ENCODE measurements around the gene CCNQ. TPM values are rescaled to one million over a fixed set of nuclear protein-coding genes. Genes with fewer than 3 reads are reported as not detected.

The CCNQ gene
- total and polyA plus RNA-seq, 10 of the 15 experiments (the other 5 are each of a cell fraction or from before 2014, with no cell fraction given): 0.45 to 36.2 (median 18.2) TPM

DNA sequence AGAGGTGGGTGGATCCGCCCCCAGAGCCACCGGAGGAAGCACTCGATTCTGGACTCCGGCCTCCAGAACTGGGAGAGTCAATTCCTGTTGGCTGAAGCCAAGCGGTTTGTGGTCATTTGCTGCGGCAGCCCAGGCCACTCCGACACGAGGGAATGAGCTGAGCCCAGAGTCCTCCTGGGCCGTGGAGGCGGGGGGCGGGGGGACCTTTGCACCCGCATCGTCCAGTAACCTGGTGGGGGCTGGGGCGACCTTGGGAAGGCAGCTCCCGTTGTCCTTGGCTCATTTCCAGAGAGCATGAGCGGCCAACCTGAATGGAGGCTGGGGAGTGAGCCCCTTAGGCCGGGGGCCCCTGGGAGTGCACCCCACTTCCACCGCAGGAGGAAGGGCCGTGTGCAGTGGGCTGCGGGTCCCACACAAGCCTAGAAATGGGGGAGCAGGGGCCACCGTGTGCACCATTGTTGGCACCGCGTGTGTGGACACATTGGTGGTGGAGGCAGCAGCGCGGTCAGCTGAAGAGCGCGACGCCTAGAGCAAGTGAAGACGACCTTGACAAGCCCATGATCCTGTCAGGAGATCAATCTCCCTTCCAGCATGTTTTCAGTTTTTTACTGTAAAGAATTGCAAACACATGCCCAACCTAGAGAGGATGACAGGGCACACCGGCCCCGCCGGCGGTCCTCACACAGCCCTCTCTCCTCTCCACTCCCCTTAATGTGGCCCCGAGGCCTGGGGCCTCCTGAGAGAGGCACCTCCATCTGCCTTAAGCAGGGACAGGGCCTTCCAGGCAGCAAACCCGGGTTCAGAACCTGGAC is 28.1 kb upstream of the CCNQ start:
- 54% methylated on average over 27 of the region's 35 CpGs for WGBS (ENCODE audit: insufficient coverage, insufficient replicate concordance, low lambda C conversion rate, missing lambda C conversion rate)
- RAD21 ChIA-PET (ENCODE audit: unreplicated experiment): no interaction called here
- POLR2A ChIA-PET: no interaction called here
- no peak for ATAC-seq
- no peak for DNase-seq (ENCODE audit: low read depth, low spot score)
- no peaks in the 10 kb centered on the region; a peak in 3 of 4 replicates for H3K27me3 ChIP-seq (replicated peaks in 1 of 2; ENCODE audit: control insufficient read depth in 2 of 2, insufficient read depth in 2 of 2, low read length in 1 of 2)
- no peaks in the 10 kb centered on the region for H3K4me1 ChIP-seq (ENCODE audit: control insufficient read depth, insufficient read depth, low read length)
- in situ Hi-C loops (cut with MboI): no loop called here
- no peak overlapping the region for H2AFZ ChIP-seq (ENCODE audit: control insufficient read depth, low read depth, low read length)
- no peak overlapping the region for H3K4me2 ChIP-seq (ENCODE audit: control insufficient read depth, insufficient read depth)
- H3K36me3 ChIP-seq (ENCODE audit: control insufficient read depth in 2 of 2, insufficient read depth in 2 of 2, low read length in 1 of 2): no peaks in the 10 kb centered on the region
- H3K4me3 ChIP-seq: no peak overlapping the region
- no peaks in the 10 kb centered on the region; the same call in 2 of the 3 replicates for H3K9me3 ChIP-seq (replicated peaks; ENCODE audit: control insufficient read depth, insufficient read depth, low read length)
- no peak for FAIRE-seq
- BruUV-seq (replicated peaks): no TSS peak
- no peaks in the 10 kb centered on the region for H3K79me2 ChIP-seq (ENCODE audit: control insufficient read depth, insufficient read depth, low read length)
- H3K27ac ChIP-seq (ENCODE audit: control insufficient read depth, insufficient read depth): no peak overlapping the region
- SMC1A ChIA-PET (ENCODE audit: uncharacterized antibody, unreplicated experiment): no interaction called here
- CTCF ChIA-PET: no interaction called here
- H4K20me1 ChIP-seq (ENCODE audit: control insufficient read depth, insufficient read depth): no peaks in the 10 kb centered on the region
- no peak overlapping the region for H3K9ac ChIP-seq (ENCODE audit: control insufficient read depth, insufficient read depth, low read length)
- intact Hi-C loops (cut with micrococcal nuclease; ENCODE audit: unreplicated experiment): no loop called here
- TF ChIP-seq SPI1 (IDR thresholded peaks at IDR 0.05; ENCODE audit: borderline replicate concordance, insufficient read depth, low read depth, low read length) (no peak), CHD1 (IDR thresholded peaks at IDR 0.05; ENCODE audit: low read depth, low read length) (no peak), ZNF274 (IDR thresholded peaks at IDR 0.05; ENCODE audit: insufficient read depth, insufficient read length) (no peak), SMC3 (IDR thresholded peaks at IDR 0.05; ENCODE audit: borderline replicate concordance, low read length) (no peak), YBX1 (IDR thresholded peaks at IDR 0.05) (no peak), SRF (IDR thresholded peaks at IDR 0.05; ENCODE audit: low read depth in 2 of 2, low read length in 2 of 2) (no peak), CHD2 (IDR thresholded peaks at IDR 0.05; ENCODE audit: borderline replicate concordance, low read depth, low read length) (no peak), EZH2 (IDR thresholded peaks at IDR 0.05; ENCODE audit: borderline replicate concordance, control insufficient read depth, low read depth, low read length) (no peak)
- TF ChIP-seq, protein P1, sequence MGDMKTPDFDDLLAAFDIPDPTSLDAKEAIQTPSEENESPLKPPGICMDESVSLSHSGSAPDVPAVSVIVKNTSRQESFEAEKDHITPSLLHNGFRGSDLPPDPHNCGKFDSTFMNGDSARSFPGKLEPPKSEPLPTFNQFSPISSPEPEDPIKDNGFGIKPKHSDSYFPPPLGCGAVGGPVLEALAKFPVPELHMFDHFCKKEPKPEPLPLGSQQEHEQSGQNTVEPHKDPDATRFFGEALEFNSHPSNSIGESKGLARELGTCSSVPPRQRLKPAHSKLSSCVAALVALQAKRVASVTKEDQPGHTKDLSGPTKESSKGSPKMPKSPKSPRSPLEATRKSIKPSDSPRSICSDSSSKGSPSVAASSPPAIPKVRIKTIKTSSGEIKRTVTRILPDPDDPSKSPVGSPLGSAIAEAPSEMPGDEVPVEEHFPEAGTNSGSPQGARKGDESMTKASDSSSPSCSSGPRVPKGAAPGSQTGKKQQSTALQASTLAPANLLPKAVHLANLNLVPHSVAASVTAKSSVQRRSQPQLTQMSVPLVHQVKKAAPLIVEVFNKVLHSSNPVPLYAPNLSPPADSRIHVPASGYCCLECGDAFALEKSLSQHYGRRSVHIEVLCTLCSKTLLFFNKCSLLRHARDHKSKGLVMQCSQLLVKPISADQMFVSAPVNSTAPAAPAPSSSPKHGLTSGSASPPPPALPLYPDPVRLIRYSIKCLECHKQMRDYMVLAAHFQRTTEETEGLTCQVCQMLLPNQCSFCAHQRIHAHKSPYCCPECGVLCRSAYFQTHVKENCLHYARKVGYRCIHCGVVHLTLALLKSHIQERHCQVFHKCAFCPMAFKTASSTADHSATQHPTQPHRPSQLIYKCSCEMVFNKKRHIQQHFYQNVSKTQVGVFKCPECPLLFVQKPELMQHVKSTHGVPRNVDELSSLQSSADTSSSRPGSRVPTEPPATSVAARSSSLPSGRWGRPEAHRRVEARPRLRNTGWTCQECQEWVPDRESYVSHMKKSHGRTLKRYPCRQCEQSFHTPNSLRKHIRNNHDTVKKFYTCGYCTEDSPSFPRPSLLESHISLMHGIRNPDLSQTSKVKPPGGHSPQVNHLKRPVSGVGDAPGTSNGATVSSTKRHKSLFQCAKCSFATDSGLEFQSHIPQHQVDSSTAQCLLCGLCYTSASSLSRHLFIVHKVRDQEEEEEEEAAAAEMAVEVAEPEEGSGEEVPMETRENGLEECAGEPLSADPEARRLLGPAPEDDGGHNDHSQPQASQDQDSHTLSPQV (IDR thresholded peaks at IDR 0.05): no peak
- TF ChIP-seq, protein P2, sequence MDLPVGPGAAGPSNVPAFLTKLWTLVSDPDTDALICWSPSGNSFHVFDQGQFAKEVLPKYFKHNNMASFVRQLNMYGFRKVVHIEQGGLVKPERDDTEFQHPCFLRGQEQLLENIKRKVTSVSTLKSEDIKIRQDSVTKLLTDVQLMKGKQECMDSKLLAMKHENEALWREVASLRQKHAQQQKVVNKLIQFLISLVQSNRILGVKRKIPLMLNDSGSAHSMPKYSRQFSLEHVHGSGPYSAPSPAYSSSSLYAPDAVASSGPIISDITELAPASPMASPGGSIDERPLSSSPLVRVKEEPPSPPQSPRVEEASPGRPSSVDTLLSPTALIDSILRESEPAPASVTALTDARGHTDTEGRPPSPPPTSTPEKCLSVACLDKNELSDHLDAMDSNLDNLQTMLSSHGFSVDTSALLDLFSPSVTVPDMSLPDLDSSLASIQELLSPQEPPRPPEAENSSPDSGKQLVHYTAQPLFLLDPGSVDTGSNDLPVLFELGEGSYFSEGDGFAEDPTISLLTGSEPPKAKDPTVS (IDR thresholded peaks at IDR 0.05; ENCODE audit: low read depth, low read length): no peak
- TF ChIP-seq, protein P3, sequence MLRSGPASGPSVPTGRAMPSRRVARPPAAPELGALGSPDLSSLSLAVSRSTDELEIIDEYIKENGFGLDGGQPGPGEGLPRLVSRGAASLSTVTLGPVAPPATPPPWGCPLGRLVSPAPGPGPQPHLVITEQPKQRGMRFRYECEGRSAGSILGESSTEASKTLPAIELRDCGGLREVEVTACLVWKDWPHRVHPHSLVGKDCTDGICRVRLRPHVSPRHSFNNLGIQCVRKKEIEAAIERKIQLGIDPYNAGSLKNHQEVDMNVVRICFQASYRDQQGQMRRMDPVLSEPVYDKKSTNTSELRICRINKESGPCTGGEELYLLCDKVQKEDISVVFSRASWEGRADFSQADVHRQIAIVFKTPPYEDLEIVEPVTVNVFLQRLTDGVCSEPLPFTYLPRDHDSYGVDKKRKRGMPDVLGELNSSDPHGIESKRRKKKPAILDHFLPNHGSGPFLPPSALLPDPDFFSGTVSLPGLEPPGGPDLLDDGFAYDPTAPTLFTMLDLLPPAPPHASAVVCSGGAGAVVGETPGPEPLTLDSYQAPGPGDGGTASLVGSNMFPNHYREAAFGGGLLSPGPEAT (IDR thresholded peaks at IDR 0.05; ENCODE audit: low read depth): no peak
- TF ChIP-seq, protein P4, sequence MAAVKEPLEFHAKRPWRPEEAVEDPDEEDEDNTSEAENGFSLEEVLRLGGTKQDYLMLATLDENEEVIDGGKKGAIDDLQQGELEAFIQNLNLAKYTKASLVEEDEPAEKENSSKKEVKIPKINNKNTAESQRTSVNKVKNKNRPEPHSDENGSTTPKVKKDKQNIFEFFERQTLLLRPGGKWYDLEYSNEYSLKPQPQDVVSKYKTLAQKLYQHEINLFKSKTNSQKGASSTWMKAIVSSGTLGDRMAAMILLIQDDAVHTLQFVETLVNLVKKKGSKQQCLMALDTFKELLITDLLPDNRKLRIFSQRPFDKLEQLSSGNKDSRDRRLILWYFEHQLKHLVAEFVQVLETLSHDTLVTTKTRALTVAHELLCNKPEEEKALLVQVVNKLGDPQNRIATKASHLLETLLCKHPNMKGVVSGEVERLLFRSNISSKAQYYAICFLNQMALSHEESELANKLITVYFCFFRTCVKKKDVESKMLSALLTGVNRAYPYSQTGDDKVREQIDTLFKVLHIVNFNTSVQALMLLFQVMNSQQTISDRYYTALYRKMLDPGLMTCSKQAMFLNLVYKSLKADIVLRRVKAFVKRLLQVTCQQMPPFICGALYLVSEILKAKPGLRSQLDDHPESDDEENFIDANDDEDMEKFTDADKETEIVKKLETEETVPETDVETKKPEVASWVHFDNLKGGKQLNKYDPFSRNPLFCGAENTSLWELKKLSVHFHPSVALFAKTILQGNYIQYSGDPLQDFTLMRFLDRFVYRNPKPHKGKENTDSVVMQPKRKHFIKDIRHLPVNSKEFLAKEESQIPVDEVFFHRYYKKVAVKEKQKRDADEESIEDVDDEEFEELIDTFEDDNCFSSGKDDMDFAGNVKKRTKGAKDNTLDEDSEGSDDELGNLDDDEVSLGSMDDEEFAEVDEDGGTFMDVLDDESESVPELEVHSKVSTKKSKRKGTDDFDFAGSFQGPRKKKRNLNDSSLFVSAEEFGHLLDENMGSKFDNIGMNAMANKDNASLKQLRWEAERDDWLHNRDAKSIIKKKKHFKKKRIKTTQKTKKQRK (IDR thresholded peaks at IDR 0.05; ENCODE audit: low read depth, low read length): no peak

Data from GM12878 (cell line).